IMR-90 (cell line): Measurements from ENCODE around the gene EVA1A. TPM values are rescaled to one million over a fixed set of nuclear protein-coding genes. Genes with fewer than 3 reads are reported as not detected.

Experiments
- FOS ChIP-seq: fragments of 150-350 bp; IDR thresholded peaks from 2 replicates; pipeline ENCODE4 v1.6.1; 2016; ENCODE audit warnings: low read depth, low read length
- USF2 ChIP-seq: fragments of 150-350 bp; IDR thresholded peaks from 2 replicates; pipeline ENCODE4 v1.6.1; 2017; ENCODE audit warnings: mild to moderate bottlenecking, antibody characterized with exemption, low read length, low read depth
- polyA plus RNA-seq, 3 experiments: library from polyadenylated mRNA; depleted of rRNA; stranded (reverse); fragments of >200 nt; gene quantifications; 2 replicates each; pipeline ENCODE4 v1.2.3, GENCODE V29; 2012; ENCODE audit warnings: low replicate concordance in 1 of 3
- total RNA-seq: library from RNA; depleted of rRNA; stranded (reverse); fragments of >200 nt; gene quantifications from 2 replicates; pipeline ENCODE4 v1.2.3, GENCODE V29; 2012

EVA1A gene
- total and polyA plus RNA-seq, 2 of the 4 experiments (the other 2 are of a cell fraction), result 54.5 to 93.7 TPM

- TF ChIP-seq FOS (no peak), USF2 (no peak)
Measured at GRCh38 chr2:75561566-75562512, 1.1 kb upstream of the EVA1A start (continued).
